GM23338 (cell line): Measurements from ENCODE around the gene POLR2F. TPM values are rescaled to one million over a fixed set of nuclear protein-coding genes. Genes with fewer than 3 reads are reported as not detected.

Experiments
- ATAC-seq: fragments of 200-7000 bp; cut with Tn5 transposase; 3 replicates; pipeline ENCODE4 v1.9.1; 2020
- DNase-seq: peaks from one replicate; pipeline ENCODE4 v3.0.0-alpha.2; 2015; ENCODE audit warnings: low spot score
- H2AFZ ChIP-seq: fragments of 200-600 bp; sonication (generic); 2 replicates; pipeline ENCODE4 v1.8.0; 2016; ENCODE audit warnings: antibody characterized with exemption, mild to moderate bottlenecking, moderate library complexity
- H3F3A ChIP-seq: fragments of 200-600 bp; sonication (generic); replicated peaks from 2 replicates; pipeline ENCODE4 v1.8.0; 2017; ENCODE audit warnings: antibody characterized with exemption, mixed run types, low read depth
- H3K27ac ChIP-seq: fragments of 200-600 bp; sonication (generic); 2 replicates; pipeline ENCODE4 v1.6.1; 2016; ENCODE audit warnings: low read depth
- H3K27me3 ChIP-seq: fragments of 200-600 bp; sonication (generic); 2 replicates; pipeline ENCODE4 v1.8.0; 2016; ENCODE audit warnings: mild to moderate bottlenecking, mixed run types, moderate library complexity; ENCODE audit not compliant: insufficient read depth
- H3K36me3 ChIP-seq: fragments of 200-600 bp; sonication (generic); 2 replicates; pipeline ENCODE4 v1.8.0; 2016; ENCODE audit warnings: mild to moderate bottlenecking; ENCODE audit not compliant: insufficient read depth
- H3K4me1 ChIP-seq: fragments of 200-600 bp; sonication (generic); 2 replicates; pipeline ENCODE4 v1.8.0; 2016; ENCODE audit warnings: mild to moderate bottlenecking, moderate library complexity; ENCODE audit not compliant: insufficient read depth
- H3K4me2 ChIP-seq: fragments of 200-600 bp; sonication (generic); 2 replicates; pipeline ENCODE4 v1.7.1; 2017; ENCODE audit warnings: mixed run types
- H3K4me3 ChIP-seq: fragments of 200-600 bp; sonication (generic); 2 replicates; pipeline ENCODE4 v1.6.1; 2016; ENCODE audit warnings: mixed run types
- H3K79me2 ChIP-seq: fragments of 200-600 bp; sonication (generic); replicated peaks from 2 replicates; pipeline ENCODE4 v1.8.0; 2017; ENCODE audit warnings: mild to moderate bottlenecking; ENCODE audit not compliant: insufficient read depth
- H3K9me2 ChIP-seq: fragments of 200-600 bp; sonication (generic); 2 replicates; pipeline ENCODE4 v1.8.0; 2017; ENCODE audit not compliant: insufficient read depth
- H4K20me1 ChIP-seq: fragments of 200-600 bp; sonication (generic); replicated peaks from 2 replicates; pipeline ENCODE4 v1.8.0; 2017; ENCODE audit warnings: mild to moderate bottlenecking; ENCODE audit not compliant: insufficient read depth
- H3K27ac Mint-ChIP-seq: 2 replicates; pipeline ENCODE4 v1.8.0; 2020; ENCODE audit warnings: inconsistent platforms, mild to moderate bottlenecking, moderate library complexity, mixed read lengths
- H3K27me3 Mint-ChIP-seq: 3 replicates; pipeline ENCODE4 v1.8.0; 2022; ENCODE audit warnings: low read depth, mild to moderate bottlenecking, moderate library complexity, mixed read lengths, inconsistent platforms; ENCODE audit not compliant: insufficient read depth, poor library complexity
- H3K36me3 Mint-ChIP-seq: 3 replicates; pipeline ENCODE4 v1.8.0; 2021; ENCODE audit warnings: low read depth, mild to moderate bottlenecking, inconsistent platforms, moderate library complexity, mixed read lengths
- H3K4me1 Mint-ChIP-seq: 3 replicates; pipeline ENCODE4 v1.8.0; 2020; ENCODE audit warnings: mild to moderate bottlenecking, inconsistent platforms, mixed read lengths
- H3K4me3 Mint-ChIP-seq: 3 replicates; pipeline ENCODE4 v1.8.0; 2021; ENCODE audit warnings: moderate library complexity, mild to moderate bottlenecking, inconsistent platforms, mixed read lengths
- H3K9me3 Mint-ChIP-seq: 3 replicates; pipeline ENCODE4 v1.8.0; 2020; ENCODE audit warnings: moderate library complexity, mild to moderate bottlenecking, inconsistent platforms, mixed read lengths
- POLR2AphosphoS5 ChIP-seq: IDR thresholded peaks from 2 replicates; pipeline ENCODE4 v1.6.1; 2016; ENCODE audit warnings: antibody characterized with exemption, low read depth
- ZNF331 ChIP-seq: fragments of 250-450 bp; sonication (Bioruptor Pico); IDR thresholded peaks from 2 replicates; pipeline ENCODE4 v1.5.0; 2020; ENCODE audit warnings: low read depth, mild to moderate bottlenecking, moderate library complexity
- polyA plus RNA-seq: library from polyadenylated mRNA; unstranded; fragments of >200 nt; fragmentation: Nextera tagmentation; extraction: Ambion mirVana; gene quantifications from 2 replicates; pipeline ENCODE4 v1.2.1, GENCODE V29; 2016
- total RNA-seq: library from RNA; depleted of rRNA; stranded (reverse); fragments of >200 nt; shearing (Covaris generic); gene quantifications from 2 replicates; pipeline ENCODE4 v1.2.3, GENCODE V29; 2014
- TF ChIP-seq, protein P1 (sequence below), 2 experiments: fragments of 200-600 bp in 1 of 2; sonication (generic) in 1 of 2; conservative IDR thresholded peaks; 2 replicates each; pipeline versions ENCODE4 v1.5.1 to v1.6.1; 2016 to 2017; ENCODE audit warnings: antibody characterized with exemption in 2 of 2, low read depth in 2 of 2, mild to moderate bottlenecking in 2 of 2, moderate library complexity in 1 of 2

Gene POLR2F
- total and polyA plus RNA-seq, 2 experiments from 2014 or later: 144 to 429 TPM

DNA sequence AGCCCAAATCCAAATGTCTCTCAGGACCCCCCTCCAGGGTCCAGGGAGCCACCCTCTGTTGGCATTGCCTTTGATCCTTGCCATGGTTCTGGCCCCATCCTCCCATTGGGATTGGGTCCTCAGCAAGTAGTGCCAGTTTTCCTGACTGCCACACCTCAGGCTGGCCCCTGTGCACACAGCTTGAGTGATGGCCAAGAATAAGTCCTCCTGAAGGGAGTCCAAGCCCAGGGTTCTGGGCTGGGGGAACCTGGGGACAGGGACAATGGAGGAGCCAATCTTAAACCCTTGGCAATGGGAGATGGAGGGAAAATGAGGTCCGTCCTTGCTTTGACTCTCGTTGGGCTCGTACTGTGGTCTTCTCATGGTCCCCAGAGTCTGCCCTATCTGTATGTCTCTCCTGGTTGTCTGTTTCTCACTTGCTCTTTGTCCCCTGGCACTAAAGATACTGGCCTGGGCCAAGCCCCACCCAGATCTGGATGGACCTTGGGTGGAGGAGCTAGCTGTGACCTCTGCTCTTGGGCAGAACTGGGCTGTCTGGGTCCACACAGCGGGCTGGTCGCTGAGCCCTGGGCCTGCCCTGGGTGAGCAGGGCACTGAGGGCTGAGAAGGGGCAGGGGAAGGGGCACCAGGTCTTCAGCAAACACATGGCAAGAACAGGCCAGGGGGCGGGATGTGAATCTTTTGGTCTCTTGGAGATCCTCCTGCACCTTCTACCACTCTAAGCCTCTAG lies 27.9 kb downstream of the POLR2F start (continued):
- TF ChIP-seq, protein P1, sequence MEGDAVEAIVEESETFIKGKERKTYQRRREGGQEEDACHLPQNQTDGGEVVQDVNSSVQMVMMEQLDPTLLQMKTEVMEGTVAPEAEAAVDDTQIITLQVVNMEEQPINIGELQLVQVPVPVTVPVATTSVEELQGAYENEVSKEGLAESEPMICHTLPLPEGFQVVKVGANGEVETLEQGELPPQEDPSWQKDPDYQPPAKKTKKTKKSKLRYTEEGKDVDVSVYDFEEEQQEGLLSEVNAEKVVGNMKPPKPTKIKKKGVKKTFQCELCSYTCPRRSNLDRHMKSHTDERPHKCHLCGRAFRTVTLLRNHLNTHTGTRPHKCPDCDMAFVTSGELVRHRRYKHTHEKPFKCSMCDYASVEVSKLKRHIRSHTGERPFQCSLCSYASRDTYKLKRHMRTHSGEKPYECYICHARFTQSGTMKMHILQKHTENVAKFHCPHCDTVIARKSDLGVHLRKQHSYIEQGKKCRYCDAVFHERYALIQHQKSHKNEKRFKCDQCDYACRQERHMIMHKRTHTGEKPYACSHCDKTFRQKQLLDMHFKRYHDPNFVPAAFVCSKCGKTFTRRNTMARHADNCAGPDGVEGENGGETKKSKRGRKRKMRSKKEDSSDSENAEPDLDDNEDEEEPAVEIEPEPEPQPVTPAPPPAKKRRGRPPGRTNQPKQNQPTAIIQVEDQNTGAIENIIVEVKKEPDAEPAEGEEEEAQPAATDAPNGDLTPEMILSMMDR (conservative IDR thresholded peaks at IDR 0.05; ENCODE audit: low read depth in 2 of 2): no peak

DNA sequence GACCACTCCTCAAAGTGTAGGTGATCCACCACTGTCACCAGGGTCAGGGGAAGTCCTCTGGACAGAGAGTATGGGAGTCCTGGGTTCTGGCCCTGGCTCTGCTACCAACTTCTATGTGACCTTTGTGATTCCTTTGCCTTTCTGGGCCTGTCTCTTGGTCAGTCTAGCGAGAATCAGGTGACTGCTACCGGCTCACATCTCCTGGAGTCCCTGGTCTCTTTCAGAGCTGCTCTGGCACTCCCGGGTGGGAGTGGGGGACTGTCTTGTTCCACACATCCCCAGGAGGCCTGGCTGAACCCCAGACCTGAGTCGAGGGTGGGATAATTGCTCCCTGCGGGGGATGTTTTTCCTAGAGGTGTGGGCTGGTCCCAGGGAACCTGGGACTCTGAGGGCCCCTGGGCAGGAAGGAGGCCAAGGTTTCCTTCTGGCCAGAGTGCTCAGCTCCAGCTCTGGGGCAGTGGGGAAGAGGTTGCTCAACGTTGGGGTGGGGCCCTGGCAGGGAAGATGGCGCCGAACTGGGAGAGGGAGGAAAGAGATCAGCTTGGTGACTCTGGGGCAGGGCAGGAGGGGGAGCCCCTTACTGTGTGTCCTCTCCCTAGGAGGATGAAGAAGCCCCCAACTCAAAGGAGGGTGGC lies 28.8 kb downstream of the POLR2F start:
- H3K4me3 Mint-ChIP-seq: peak overlapping the region; percentile 58; the same call in 2 of the 3 replicates
- no peaks in the 10 kb centered on the region for H3F3A ChIP-seq
- no peak overlapping the region for H2AFZ ChIP-seq
- H3K27me3 ChIP-seq: peaks cover 25% of the 10 kb centered on the region
- H3K27ac ChIP-seq: no peak overlapping the region
- no peak for ATAC-seq
- H3K9me3 Mint-ChIP-seq: no peaks in the 10 kb centered on the region
- no peaks in the 10 kb centered on the region for H3K36me3 ChIP-seq
- no peaks in the 10 kb centered on the region for H3K36me3 Mint-ChIP-seq
- H4K20me1 ChIP-seq: no peaks in the 10 kb centered on the region; the same call in 1 of the 2 replicates
- no peak for TF ChIP-seq ZNF331 (CRISPR knock-in tag)
- peaks cover 10% of the 10 kb centered on the region for H3K4me1 ChIP-seq
- no peak for DNase-seq
- H3K4me2 ChIP-seq: no peak overlapping the region; the same call in 1 of the 2 replicates
- no peak overlapping the region for H3K4me3 ChIP-seq
- peaks cover 29% of the 10 kb centered on the region for H3K27me3 Mint-ChIP-seq
- H3K9me2 ChIP-seq: no peaks in the 10 kb centered on the region
- H3K27ac Mint-ChIP-seq: no peak overlapping the region
- peaks cover 28% of the 10 kb centered on the region for H3K4me1 Mint-ChIP-seq
- no peaks in the 10 kb centered on the region for H3K79me2 ChIP-seq

DNA sequence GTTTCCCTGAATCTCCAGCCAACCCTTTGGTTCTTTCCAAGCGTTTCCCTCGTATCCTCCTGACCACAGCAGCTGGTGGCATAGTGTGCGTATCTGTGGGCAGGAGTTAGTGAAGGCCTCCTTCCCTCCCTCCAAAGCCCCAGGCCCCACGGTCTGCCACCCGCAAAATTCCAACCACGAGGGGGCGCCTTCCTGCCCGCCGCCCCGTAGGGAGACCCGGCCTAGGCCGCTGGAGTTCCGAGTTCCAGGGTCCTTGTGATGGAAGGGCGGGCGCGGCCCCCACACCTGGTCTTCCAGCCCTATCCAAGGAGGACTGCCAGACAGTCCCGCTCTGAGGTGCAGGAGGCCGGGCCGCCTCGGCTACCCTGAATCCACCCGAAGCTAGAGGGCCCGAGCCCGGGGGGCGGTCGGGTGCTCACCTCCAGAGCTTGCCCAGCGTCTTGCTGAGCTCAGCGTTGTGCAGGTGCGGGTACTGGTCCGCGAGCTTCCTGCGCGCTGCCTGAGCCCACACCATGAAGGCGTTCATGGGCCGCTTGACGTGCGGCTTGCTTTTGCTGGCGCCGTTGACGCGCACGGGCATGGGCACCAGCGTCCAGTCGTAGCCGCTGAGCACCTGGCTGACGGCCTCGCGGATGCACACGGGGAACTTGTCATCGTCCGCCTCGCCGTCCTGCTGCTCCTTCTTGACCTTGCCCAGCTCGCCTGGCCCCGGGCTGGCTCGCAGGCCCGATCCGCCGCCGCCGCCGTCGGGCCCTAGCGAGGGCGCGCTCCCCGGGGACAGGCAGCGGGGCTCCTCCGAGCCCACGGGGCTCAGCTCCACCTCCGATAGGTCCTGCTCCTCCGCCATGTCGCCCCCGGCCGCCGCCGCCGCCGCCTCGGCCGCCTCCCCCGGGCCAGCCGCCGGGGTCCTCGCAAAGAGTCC lies 29.7 kb downstream of the POLR2F start:
- peaks cover 28% of the 10 kb centered on the region for H3K4me1 Mint-ChIP-seq
- H3K27me3 Mint-ChIP-seq: peaks cover 26% of the 10 kb centered on the region
- H3K27ac Mint-ChIP-seq: no peak overlapping the region
- H3K4me3 Mint-ChIP-seq: peak overlapping the region; percentile 58; the same call in 2 of the 3 replicates
- Histone ChIP-seq H2AFZ (peak overlapping the region; percentile 93), H3K9me2 (no peaks in the 10 kb centered on the region), H4K20me1 (no peaks in the 10 kb centered on the region; the same call in 1 of the 2 replicates), H3K27ac (no peak overlapping the region), H3K4me3 (peak overlapping the region; percentile 67), H3K36me3 (no peaks in the 10 kb centered on the region), H3K4me1 (peaks cover 10% of the 10 kb centered on the region), H3K4me2 (peak overlapping the region; percentile 91), H3K27me3 (peaks cover 25% of the 10 kb centered on the region), H3F3A (no peaks in the 10 kb centered on the region), H3K79me2 (no peaks in the 10 kb centered on the region)
- no peaks in the 10 kb centered on the region for H3K9me3 Mint-ChIP-seq
- H3K36me3 Mint-ChIP-seq: no peaks in the 10 kb centered on the region
- DNase-seq (peak; percentile 87), ATAC-seq (peak; percentile 73)
- no peak for TF ChIP-seq POLR2AphosphoS5
- TF ChIP-seq, protein P1 (conservative IDR thresholded peaks at IDR 0.05; ENCODE audit: low read depth in 2 of 2): peak; percentile 93
